Head of caudate nucleus (tissue), 42 donors: ENCODE results near the gene FDXACB1.
A peak's percentile ranks its signal among the peaks of the same experiment; 100 is the strongest.

Experiments used
- DNase-seq, 42 donors: peaks; one replicate each; pipeline versions ENCODE4 v3.0.0 to v3.0.0-alpha.2; 2020 to 2021; ENCODE audit warnings: mixed read lengths in 7 of 42
- intact Hi-C: fragments of 100-400 bp; cut with DNase I; formaldehyde crosslinking; loops from one replicate; pipeline ENCODE4 v1.15.0; 2022

The FDXACB1 gene

DNA sequence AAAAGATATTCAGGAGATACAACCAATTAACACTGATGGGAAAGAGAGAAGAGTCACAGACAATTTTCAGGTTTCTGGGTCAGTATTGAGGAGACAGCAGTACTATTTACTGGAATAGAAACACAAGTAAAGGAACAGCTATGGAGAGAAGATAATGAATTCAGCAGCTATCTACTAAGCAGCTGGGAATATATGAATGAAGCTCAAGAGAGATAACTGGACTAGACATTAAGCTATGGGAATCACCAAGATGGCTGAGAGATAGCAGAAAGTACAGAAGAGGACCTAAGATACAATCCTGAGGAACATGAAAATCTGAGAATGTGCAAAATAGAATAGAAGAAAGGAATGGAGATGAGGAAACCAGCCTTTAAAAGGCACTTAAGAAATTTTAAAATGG is 23.5 kb downstream of the FDXACB1 start:
- intact Hi-C loops, result no loop called here
- no peak for DNase-seq

DNA sequence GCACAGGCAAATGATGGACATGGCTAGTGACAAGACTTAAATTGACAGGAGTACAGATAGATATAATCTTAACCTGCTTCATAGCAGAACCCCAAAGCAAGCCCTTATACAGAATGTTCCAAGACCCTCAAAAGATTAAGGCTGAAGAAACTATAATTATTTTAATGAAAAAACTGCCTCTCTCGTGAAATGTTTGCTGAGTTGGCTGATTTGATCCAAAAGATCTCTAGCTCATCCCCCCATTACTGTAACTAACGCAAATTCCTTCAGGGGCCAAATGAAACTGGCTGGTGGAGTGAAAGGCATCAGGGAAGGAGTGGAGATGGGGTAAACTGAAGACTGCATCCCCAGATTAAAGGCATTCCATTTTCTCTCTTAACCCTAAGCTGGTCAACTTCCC is 26.9 kb downstream of the FDXACB1 start:
- DNase-seq, result no peak
- intact Hi-C loops, result no loop called here

DNA sequence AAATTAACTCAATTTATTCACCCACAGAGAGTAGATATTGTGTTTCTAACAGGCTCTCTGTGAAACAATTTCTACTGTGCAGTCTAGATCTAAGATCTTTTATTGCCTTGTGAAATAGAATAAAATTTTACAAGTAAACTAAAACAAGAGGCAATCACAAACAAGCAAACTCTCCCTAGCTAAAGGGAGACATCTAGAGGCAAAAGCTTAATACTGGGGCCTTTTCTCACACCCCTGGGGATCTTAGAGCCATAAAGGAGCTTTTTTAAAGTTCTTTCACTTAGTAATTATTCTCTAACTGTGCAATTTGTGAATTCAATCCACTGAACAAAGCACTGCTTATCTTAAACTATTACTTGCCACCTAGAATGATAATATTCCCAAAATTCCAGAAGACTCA is 27.3 kb downstream of the FDXACB1 start:
- DNase-seq, result peak in 1 of 42 donors; percentile 33
- intact Hi-C loops, result no loop called here

DNA sequence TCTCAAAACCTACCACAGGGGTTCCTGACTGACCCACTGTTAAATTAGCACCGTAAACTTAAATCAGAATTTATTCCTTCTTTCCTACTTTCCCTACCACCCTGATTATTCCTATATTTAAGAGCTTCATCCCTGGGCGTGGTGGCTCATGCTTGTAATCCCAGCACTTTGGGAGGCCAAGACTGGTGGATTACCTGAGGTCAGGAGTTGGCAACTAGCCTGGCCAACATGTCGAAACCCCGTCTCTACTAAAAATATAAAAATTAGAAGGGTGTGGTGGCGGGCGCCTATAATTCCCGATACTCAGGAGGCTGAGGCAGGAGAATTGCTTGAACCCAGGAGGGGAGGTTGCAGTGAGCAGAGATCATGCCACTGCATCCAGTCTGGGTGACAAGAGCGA is 27.9 kb downstream of the FDXACB1 start:
- intact Hi-C loops, result no loop called here
- no peak for DNase-seq

DNA sequence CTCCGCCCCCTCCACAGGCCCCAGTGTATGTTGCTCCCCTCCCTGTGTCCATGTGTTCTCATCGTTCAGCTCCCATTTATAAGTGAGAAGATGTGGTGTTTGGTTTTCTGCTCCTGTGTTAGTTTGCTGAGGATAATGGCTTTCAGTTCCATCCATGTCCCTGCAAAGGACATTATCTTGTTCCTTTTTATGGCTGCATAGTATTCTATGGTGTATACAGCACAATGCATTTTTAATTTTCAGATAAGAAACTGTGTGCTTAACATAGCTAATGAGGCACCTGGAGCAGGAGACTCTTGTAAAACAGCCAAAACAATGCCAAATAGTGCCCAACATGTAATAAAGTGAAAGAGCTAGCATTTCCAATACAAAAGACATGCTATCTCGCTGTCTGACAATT is 29.3 kb downstream of the FDXACB1 start:
- DNase-seq, result no peak
- intact Hi-C loops, result loop anchor here (10.0 kb wide), 2 partner anchors 285 to 395 kb away; no protein-coding TSS in a partner anchor

DNA sequence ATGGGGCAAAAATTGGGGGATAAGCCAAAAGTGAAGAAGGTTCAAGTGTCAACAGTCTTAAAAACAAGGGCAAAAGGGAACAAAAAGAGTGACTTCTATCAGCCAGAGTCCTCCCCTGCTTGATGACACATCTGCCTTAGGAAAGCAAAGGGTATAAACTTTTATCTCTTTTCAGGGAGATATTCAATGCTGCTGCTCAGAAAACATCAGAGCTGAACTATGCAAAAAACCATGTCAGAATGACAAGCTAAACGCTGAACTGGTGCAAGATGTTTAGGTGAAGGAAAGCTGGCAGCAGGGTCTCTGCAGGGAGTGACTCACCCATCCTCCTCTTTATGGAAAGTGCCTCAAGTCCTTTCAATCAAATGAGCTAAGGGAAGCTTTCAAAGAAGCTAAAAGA is 32.3 kb downstream of the FDXACB1 start:
- DNase-seq, result peak in 33 of 42 donors; percentile 16 to 86 (median 54)
- intact Hi-C loops, result loop anchor here (10.0 kb wide), 2 partner anchors 282 to 392 kb away; no protein-coding TSS in a partner anchor

DNA sequence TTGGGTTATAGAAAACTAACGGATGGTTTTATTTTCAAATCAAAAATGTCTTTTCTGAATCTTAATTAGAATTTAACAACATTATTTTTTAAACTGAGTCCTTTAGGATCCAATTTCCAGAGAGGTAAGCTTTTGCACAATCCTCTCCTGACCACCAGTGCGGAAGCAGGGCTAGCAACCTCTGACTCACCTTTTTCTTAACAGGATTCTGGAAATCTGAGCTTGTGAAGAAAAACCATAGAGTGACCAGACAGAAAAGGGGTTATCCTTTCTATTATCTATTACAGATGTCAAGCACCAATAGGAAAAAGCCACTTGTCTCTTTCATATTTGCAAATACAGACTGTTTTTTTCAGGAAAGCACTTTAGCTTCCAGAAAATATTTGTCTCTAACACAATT is 32.9 kb downstream of the FDXACB1 start:
- intact Hi-C loops, result loop anchor here (10.0 kb wide), 2 partner anchors 281 to 391 kb away; no protein-coding TSS in a partner anchor
- DNase-seq, result no peak

DNA sequence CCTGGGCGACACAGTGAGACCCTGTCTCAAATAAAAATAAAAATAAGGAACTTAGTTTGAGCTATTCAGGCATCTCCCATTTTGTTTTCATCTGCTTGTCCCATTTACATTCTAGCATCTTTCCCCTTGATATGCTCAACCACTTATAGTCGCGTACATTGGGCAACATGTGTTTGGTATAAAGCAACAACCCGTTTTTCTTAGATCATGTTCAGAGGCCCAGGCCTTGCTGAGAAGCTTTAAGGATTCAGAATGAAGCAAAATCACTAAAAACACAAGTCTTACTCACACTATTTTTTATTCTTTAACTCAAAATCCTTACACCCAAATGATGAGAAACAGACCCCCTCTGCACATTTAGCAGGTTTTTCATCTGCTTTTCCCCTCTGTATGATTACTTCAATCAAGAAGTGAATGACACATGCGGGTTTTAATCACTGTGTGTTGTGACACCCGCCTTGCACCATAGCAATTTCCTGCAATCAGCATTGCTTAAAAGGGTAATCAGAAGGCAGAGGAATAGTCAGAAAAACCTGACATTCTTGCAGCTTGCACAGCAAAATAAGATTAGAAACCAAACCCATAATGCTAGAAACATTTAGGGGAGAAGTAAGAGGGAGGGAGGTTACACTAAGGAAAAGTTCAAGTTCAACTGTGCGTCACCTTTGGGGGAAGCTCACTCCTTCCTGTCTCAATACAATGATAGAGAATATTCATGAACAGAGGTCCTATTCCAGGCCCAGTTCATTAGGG is 33.5 kb downstream of the FDXACB1 start:
- peak in 21 of 42 donors; percentile 11 to 73 (median 52) for DNase-seq
- intact Hi-C loops, result loop anchor here (10.0 kb wide), 2 partner anchors 281 to 391 kb away; no protein-coding TSS in a partner anchor

DNA sequence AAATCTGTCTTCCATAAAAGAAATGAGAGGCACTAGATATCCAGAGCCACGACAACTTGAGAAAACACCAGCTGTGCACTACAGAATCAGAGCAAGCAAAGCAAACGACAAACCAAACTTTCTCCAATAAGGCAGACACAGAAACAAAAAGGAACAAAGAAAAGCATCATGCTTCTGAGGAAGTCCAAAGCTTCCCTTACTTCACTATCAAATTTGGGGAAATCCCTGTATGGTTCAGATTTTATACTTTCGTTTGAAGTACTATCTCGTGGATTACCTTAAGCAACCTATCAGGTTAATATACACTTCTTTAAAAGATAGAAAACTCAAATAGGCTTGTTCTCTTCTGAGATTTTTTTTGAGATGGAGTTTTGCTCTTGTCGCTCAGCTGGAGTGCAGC is 35.3 kb downstream of the FDXACB1 start:
- DNase-seq, result no peak
- intact Hi-C loops, result loop anchor here (2.0 to 10.0 kb wide), 3 partner anchors 241 to 389 kb away; partner anchors contain the start of gene SIK2

DNA sequence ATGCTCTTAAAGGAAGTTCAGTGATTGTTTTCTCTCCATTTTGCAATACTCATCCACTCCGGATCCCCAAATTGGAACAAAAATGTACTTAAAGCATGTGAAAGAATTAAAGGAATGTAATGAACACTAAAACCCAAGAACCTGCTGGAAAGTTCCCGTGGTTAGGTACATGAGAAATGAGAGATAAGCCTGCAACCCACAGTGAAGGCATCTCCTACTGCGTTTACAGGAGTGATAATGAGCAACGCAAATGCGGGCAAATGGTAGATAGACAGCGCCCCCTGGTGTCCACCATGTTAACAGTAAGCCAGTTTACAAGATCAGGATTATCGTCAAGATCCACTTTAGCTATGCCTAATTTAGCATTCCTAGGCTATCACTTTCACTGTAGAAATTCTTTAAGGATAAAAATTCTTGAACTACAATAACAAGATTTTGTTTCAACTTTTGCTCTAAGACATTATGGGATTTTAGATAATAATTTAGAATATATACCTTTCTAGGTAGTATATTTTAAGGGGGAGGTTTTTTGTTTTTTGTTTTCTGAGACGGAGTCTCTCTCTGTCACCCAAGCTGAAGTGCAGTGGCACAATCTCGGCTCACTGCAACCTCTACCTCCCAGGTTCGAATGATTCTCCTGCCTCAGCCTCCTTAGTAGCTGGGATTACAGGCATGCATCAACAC is 37.5 kb downstream of the FDXACB1 start:
- intact Hi-C loops, result loop anchor here (2.0 to 10.0 kb wide), 3 partner anchors 239 to 387 kb away; partner anchors contain the start of gene SIK2
- peak; percentile 79 to 99 (median 94) for DNase-seq

DNA sequence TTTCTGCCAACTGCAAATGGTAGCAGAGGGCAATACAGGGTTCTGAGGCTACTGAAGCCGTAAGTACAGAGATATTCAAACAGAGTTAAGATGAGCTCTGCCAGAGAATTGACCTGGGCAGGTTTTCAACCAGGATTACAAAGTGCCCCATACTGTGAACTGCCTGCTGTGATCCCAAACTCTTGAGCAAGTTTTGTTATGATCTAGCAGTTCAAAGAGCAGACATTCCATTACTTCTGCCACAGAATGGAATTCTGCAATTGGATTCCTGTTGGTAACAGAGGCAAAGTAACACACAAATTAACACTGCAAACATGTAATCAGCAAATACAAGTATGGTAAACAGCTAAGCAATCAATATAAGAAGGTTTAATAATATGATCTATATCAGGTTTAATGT is 38.8 kb downstream of the FDXACB1 start:
- intact Hi-C loops, result loop anchor here (10.0 kb wide), 2 partner anchors 275 to 385 kb away; no protein-coding TSS in a partner anchor

DNA sequence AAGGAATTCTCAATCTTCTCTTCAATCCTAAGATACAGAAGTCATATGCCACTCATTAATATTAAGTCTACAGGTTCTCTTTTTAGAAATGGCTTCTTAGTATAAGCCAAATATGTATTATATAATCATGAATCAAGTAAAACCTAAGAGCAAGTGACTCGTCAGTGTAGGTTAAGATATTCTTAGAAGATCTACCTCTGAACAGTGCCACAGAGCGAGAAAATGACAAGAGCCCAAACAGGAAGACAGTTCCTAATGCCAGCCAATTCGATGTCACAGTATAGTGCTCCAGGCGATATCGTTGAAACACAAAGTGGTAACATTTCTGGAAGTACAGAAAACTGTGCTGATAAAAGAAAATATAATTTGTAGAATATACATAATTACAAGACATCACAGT is 40.9 kb downstream of the FDXACB1 start:
- DNase-seq, result peak in 5 of 42 donors; percentile 31 to 67 (median 42)
- intact Hi-C loops, result loop anchor here (10.0 kb wide), 1 partner anchor 63 kb away; no protein-coding TSS in a partner anchor

More for the DNA sequence above, 38.8 kb downstream of the FDXACB1 start:
- DNase-seq, result no peak

DNA sequence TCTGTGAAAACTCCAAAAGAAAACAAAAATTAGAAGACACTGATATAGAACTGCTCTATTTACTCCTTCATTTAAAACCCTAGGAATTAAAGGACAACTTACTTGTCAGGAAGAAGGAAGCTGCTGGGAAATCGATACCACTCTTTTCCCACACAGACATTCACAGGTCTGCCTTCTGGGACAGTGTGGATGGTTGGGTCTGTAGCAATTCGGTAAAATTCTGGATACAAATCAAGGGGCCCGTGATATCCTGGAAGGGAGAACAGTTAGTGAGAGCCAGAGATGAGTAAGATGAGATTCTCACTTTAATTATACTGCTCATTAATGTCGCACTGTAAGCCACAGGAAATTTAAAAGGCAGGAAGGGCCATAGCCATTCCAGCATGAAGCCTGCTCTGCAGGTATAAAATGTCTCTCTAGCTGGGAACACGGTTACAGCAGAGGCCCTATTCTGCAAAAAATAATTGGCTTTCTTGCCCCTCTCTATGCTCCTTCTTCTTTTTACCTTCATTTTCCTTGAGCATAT is 41.5 kb downstream of the FDXACB1 start:
- intact Hi-C loops, result loop anchor here (10.0 kb wide), 1 partner anchor 63 kb away; no protein-coding TSS in a partner anchor

DNA sequence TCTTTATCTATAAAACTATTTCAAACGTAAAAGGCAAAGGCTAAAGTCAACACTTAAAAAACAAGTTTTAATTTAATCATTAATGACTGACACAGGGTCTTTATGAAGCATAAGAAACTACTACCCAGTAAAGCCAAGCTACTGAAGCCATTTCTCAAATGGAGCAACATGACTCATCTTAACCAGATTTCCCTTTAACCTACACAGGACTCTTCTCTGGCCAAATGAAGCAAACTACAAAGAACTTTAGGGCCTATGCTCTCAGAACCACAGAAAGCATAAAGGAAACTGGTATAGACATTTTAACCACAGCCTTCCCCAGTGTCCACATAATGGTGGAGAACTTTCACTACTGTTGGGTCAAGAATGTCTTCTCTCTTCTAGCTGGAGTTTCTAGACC is 42.2 kb downstream of the FDXACB1 start:
- no peak for DNase-seq
- intact Hi-C loops, result loop anchor here (10.0 kb wide), 1 partner anchor 62 kb away; no protein-coding TSS in a partner anchor

More for the DNA sequence above, 41.5 kb downstream of the FDXACB1 start:
- DNase-seq, result no peak

DNA sequence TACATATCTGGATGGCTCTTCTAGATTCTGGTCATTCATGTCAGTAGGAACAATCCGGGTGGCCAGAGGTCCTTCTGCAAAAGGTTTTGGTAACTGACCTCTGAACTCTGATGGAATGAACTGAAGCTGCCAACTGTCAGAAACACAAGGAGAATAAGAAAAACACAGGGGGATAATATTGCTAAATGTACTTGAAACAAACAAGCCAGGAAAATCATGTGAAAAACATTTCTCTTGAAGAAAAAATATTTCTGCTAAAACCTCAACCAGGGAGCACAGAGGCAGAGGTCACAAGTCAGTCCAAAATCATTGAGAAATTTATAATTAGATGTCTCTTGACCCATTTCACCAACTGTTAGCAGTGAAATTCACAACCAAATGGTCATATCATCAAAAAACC is 42.8 kb downstream of the FDXACB1 start:
- intact Hi-C loops, result loop anchor here (10.0 kb wide), 1 partner anchor 61 kb away; no protein-coding TSS in a partner anchor
- DNase-seq, result no peak

DNA sequence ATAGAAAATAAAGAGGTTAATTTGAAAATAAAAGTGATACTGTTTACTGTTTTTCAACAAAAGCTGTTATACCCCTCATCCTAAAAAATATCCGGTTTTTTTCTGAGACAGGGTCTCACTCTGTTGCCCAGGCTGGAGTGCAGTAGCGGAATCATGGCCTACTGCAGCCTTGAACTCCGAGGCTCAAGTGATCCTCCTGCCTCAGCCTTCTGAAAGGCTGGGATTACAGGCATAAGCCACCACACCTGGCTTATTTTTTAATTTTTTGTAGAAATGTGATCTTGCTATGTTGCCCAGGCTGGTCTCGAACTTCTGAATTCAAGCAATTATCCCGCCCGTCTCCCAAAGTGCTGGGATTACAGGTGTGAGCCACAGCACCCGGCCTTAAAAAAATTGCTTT is 43.3 kb downstream of the FDXACB1 start:
- DNase-seq, result no peak
- intact Hi-C loops, result loop anchor here (10.0 kb wide), 1 partner anchor 61 kb away; no protein-coding TSS in a partner anchor

DNA sequence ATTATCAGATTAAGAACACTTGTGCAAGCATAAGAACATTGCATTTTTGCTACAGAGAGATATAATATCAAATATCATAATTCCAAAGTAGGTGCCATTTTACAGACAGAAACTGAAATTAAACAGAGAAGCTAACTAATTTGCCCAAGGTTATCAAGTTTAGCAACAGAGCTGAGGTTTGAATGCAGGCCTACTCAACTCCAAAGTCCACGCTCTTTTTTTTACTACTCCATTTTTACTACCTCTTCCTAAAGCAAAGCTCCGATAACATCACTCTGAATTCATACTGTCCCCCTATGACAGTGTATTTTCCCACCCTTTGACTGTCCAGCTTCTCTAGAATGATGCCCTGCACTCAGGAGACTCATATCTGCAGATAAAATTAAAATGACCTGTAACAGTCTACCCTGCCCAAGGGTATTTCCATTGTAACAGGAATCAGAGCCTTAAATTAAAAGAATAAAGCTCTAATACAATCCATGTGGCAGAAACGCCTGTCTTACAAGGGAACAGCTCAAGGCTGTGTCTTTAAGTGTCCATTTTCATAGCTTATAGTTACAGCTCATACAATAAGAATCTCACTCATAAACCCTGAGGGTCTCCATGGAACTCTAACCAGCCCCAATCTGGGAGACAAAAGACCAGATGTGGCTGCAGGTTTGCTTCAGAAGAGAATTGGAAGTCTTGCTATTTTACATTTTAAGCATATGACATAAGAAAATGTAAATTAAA is 44.4 kb downstream of the FDXACB1 start:
- no peak for DNase-seq
- intact Hi-C loops, result loop anchor here (10.0 kb wide), 1 partner anchor 60 kb away; no protein-coding TSS in a partner anchor

DNA sequence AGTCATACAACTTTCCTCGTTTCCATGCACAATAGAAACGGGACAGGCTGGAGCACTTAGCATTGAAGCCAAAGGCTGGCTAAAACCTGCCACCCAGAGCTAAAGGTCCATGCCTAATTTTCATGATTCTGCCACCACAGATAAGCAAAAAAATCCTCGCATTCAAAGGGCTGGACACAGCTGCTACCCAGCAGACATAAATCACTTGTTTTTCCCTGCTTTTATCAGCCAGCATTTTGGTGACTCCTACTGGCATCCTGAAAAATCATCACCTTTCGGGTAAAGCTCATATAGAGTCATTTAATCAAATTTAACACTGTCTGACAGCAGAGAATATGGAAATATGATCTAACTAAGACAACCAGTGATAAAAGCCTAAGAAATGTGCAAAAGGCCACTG is 45.4 kb downstream of the FDXACB1 start:
- intact Hi-C loops, result loop anchor here (10.0 kb wide), 1 partner anchor 59 kb away; no protein-coding TSS in a partner anchor

More for the DNA sequence above, 45.4 kb downstream of the FDXACB1 start:
- peak in 2 of 42 donors; percentile 17 to 24 for DNase-seq
